HuH-7.5 (cell line): ENCODE results near the gene TRIM2.

Experiments used
- DNase-seq: peaks from one replicate; pipeline ENCODE4 v3.0.0; 2011; ENCODE audit warnings: low spot score

The TRIM2 gene

DNA sequence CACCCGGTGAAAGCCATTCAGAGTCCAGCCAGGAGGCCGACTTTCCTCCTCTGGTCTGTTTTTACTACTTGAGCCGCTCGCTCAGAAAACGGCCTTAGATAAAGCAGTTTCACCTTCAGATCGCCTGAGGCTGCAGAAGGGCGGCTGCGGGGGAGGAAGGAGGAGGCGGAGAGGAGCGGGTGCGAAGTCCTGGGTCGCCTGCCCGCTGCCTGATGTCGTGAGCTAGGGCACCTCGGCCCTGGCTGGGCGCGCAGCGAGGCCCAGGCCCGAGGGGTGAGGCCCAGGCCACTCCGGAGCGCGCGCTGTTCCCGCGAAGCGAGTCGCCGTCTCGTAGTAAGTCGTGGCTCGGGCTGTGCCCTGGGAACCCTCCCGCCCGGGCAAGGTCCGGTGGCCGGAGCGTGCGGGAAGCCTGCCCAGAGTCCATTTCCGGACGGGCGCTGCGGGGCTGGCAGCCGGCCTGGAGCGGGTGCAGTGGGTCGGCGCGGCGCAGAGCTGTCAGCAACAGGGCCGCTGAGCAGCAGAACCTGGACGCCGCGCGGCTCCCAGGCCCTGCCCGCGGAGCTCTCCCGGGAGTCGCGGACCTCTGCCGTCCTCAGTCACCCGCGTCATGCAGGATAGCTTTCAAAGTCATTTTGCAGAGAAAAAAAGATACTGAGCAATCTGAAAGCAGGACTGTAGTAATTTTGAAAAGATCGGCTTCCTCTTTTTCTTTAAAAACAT is 18.6 kb downstream of the TRIM2 start:
- DNase-seq, result no peak

DNA sequence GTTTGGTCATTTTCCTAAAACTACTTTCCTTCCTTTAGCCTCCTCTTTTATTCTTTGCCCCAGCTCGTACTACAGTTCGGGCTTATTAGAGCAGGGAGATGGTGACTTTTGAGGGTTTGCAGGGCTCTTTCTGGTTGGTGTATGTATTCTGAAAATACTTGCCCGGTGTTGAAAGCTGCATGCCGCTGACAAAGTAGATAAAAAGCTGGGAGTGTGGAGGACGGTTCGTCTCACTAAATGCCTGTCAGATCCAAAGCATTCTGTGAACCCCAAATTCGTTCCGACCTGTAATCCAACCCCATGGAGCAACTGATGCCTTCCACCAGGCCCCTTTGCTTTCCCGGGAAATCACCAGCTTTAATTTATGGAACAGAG is 19.2 kb downstream of the TRIM2 start:
- no peak for DNase-seq

DNA sequence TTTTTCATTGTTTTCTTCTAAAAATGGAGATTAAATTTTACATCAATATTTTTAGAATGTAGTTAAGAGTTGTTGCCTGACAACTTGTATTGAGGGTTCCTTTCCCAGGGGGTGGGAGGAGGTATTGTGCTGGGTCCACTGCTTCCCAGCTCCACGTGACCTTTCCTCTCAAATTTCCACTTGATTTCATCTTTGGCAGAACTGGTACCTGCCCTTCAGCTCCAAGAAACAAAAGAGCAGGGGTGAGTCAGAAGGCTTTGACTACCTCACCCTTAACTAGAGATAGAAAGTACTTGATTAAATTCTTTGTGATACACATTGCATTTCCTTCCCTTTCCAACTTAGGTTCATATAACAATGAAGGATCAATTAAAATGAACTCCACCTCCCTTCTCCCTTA is 19.7 kb downstream of the TRIM2 start:
- no peak for DNase-seq

DNA sequence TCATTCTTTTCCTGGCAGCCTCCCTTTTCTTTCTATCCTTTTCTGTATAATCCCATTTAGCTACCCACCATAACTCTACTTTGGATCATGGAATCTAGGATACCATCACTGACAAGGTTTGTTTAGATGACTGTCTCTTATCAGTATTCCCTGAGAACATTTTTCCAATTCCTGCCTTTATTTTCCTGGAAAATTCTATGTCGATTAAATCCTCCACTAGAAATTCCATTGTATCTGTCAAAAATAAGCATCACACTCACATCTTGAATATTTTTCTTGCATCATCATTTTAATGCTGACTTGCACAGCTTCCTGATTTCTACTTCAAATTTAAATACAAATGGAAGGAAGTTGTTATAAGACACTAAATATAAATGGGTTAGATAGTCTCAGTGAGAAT is 20.2 kb downstream of the TRIM2 start:
- DNase-seq, result no peak

DNA sequence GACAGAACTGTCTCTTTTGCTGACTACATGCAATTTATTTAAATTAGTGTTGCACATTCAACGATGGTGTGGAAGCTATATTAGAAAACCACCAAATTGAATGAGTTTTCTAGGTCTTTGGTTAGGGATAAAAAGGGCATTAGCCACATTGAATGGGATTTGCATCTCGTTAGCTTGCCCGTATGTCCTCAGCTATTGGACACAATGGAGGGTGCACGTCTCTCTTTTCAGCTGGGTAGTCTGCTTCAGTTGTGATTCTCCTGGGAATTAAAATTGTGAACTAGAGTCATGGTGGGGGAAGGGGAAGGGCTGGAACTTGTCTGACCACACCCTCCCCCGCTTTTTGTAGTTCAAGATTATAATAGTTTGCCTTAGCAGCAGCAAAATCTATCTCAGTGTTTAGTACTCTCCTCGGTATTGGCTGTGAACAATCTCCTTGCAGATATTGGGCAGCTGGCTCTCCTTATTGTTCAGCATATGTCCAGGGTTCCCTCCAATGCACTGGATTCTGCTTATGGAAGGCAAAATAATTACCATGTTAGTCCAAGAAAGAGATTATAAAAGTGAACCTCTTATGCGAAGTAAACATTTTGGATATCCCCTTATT is 23.3 kb downstream of the TRIM2 start:
- no peak for DNase-seq

DNA sequence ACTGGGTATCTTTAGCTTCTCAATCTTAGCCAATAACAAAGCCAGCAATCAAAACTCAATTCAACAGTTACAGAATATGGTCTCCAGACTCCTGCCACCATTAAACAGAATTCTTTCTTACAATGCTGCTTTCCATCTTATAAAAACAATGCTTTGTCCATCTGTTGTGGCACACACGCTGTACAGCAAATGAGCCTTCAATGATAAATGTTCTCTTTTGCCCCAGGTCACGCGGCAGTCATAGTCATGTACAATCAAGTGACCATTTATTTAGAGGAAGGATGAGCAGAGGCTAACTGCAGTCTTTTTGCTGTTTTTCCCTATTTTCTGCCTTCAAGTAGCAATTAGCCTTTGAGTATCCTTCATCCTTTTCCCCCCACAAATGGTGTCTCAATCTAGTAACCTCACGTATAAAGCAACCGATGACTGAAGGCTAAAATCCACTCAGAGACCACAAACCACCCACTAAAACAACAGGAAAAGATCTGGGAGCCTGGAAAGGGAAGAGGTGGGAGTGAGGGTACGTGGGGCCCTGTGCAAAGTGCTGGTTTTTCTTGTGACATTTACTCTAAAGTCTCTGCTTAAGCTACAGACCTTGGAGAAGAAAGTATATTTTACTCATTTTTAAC is 24.4 kb downstream of the TRIM2 start:
- DNase-seq, result no peak

DNA sequence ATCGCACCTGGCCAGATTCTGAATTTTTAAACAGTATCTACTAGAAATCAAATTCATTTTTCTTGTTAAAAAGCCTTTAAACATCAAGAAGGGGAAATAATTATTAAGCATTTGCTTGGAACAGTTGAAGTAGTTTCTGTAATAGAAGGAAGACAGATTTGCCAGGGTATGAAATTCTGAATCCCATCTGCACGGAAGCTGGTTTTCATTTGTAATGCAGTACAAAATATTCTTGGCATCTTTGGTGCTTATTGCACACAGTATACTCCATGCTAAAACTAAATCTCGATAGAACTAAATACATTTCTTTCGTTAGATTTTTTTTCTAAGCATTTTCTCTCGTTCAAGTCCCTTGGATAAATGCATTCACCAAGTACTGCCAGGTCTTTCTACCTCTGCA is 25.3 kb downstream of the TRIM2 start:
- DNase-seq, result no peak

DNA sequence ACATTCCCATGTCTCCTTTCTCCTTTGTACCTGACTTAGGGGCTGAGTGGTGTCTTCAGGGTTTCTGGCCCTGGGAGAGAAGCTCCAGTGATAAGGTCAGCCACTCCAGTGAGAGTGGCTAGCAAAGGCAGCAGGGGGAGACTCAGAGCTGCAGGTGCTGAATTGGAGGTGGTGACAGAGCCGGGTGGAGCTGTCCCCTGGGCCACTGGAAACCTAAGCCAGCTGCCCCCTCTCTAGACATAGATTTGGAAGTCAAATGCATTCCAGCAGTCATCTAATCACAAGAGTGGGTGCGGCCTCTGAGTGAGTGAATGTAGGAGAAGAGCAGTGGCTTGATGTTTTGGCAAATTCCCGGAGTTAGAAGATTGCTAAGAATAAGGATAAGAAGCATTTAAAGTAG is 28.5 kb downstream of the TRIM2 start:
- peak; percentile 40 for DNase-seq

DNA sequence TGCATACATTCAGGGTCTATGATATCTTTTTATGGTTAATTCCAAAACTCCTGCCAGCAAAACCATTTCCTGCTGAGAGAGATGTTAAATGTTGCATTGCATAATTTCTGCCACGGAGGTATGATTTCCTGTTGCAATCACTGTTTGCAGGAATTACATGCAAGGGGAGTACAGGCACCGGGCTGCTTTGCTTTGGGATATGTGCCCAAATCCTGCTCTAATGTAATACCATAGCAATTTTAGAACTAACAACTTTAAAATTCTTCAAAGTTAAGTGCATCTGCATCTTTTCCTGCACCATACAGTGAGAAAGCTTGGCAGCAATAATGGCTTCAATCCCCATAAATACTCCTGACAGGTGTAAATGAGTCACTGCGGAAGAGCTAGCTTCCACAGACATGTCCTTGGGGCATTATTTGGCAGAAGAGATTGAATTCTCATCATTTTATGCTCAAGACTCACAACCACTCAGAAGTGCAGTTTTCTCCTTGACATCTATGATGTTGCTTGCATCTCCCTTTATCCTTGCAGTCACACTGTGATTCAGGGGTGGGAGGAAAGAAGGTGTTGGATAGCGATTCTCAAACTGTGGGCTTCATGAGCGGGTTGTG is 29.6 kb downstream of the TRIM2 start:
- DNase-seq, result no peak

DNA sequence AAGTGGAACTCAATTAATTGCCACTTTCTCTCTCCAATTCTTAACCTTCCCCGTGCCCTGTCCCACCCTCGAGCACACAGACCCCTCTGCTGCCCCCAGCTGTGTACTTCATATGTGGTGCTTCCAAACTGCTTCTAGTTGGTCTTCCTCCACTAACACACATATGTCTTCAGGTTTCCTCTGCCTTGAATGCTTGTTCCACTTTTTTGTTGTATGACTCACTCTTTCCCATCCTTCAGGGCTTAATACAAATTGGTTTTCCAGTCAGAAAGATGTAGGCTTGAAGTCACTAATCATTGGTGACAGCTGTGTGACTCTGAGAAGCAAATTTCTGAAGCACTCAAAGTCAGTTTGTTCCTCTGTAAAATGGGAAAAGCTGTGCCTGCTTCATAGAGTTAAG is 30.6 kb downstream of the TRIM2 start:
- no peak for DNase-seq

DNA sequence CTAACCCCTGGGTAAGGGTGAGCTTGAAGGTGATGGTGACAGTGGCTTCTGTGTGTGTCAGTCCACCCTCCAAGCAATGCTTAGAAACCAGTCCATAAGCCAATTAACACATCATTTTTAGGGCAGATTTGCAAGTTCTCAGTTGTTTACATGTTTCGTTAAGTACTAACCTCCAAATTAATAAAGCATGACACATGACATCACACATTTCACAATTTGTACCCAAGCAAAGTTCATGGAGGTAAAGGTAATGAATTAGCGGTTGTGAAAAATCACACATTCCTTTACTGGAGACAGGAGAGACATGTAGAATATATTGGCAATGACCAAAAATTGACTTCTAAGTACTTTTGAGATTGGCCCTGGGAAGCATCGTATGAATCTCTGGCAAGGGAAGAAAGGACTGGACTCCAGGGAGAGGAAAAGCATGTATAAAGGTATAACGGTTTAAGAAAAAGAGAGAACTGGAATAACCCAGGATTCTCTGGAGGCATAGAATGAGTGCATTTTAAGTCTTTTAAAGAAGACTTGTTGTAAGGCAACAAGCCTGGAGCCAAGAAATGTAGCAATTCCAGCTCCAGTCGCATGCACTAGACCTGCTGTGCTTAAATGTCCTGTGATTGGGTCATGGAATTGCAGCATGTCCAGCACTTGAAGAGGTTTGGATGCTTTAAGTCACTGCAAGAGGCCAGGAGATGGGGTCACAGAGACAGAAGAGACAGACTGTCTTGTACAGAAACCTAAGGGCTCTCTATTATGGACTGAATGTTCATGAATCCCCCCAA is 34.1 kb downstream of the TRIM2 start:
- no peak for DNase-seq

DNA sequence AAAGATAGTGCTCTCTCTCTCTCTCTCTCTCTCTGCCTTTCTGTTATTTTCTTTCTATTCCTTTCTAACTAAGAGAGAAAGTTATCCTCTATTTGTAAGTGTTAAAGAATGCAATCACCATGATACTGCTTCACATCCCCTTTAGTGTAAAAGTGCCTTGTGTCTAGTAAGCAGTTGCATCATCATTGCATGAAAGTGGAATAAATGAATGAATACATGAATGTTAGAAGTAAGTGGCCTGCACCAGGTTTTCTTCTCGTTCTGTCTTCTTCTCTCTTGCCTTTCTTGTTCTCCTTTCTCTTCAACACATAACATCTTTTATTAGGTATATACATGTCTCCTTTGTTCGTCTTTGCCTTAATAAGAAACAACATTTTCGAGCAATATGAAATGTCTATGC is 35.2 kb downstream of the TRIM2 start:
- no peak for DNase-seq

DNA sequence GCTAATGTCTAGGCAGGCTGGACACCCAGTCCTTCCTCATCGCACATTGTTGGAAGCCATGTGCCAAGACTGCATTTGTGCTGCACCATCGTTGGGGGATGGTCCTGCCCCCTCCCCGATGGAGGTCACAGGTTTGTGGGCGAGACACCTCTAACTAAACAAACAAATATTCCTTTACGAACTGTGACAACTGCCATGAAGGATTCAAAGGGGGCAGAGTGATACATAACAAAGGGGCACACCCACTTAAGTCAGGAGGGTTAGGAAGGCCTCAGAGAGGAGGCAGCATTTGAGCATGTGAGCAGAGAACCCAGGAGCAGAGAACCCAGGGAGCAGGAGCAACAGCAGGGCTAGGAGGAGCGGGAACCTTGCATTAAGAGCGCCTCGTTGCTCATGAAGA is 37.1 kb downstream of the TRIM2 start:
- DNase-seq, result no peak

DNA sequence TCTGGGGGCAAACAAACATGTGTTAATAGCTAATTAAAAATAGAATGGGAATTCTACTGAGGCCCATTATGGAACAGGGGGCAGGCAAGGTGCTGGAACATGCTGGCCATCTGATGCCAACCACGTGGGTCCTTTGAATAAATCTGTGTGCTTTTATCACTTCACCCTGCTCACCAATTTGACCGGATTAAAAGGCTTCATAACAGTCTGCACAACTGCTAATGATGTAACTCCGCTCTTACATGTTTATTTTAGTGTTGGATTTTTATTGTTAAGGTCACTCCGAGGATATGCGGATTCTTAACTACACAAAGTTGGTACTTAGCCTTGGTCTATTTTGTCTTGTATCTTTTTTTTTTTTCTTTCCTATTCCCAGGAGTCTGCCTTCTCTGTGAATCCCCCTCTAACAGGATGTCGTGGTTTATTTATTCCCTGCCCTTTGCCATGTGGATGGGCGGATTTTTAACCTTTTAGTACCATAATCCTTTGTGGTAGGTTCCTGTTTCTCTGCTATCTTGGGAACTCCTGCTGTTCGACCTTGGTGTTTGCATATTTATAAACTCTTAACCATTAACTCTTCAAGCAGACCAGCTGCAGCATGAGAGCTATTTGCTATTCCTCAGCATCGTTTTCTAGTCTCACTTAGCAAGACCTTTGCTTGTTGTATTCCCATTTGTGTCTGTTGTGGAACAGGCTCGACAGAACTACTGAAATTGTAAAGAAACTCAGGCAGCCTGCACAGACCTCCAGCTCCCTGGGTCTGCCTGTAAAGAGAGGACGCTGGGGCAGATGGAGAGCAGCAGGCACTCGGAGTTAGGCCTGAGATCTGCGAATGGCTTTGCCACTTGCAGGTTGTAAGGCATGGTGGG is 38.0 kb downstream of the TRIM2 start:
- no peak for DNase-seq

DNA sequence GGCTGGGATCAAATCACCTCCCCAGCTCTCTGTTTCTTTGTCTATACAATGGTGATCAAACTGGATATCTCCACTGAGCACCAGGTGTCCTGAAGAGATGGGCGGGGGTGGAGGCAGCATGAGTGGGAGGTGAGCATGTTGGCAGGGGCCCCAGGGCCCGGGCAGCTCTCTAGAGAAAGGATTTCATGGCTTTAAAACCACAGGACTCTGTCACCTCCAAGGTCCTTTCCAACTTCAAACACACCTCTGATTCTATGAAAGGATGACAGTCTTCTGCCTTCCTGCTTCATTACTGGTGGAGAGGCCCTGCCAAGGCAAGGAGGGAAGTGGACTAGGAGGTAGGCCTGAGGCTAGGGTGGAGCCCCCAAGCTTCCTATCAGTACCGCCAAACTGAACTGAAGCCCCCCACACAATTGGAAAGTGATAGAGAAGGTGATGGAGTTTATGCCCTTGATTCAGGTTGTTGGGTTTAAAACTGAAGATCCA is 38.6 kb downstream of the TRIM2 start:
- no peak for DNase-seq

DNA sequence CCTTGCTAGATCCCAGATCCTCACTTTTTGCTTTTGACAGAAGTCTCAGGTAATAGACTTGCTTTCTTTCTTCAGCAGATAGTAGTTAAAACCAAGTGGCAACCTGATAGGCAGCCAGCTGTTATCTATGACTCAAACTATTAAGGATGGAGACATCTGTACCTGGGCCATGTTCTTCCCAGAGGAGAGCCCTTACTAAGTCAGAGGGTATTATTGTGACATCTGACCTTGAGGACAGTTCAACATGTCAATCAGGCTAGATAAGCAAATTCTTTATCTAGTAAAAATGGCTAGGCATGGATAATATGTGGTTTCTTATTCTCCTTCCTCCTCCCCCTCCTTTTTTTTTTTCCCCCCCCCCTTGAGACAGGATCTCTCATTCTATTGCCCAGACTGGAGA is 39.2 kb downstream of the TRIM2 start:
- DNase-seq, result no peak

DNA sequence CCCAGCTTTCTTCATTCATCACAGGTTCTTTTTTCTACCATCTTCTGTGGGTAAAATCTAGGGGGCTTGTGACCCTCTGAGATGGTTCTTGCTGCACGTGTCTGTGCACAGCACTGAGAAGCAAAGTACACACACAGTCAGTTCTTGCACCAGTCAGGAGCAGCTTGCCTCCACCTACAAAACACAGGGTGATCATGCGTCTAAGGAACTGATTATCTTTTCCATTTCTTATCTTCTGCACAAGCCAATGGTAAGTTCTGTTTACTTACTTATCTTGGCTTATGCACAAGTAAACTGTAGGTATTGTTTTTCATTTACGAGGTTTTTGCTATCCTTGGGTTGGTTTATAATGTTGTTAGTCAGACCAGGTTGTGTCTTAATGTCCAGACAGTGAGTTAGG is 40.7 kb downstream of the TRIM2 start:
- DNase-seq, result no peak

DNA sequence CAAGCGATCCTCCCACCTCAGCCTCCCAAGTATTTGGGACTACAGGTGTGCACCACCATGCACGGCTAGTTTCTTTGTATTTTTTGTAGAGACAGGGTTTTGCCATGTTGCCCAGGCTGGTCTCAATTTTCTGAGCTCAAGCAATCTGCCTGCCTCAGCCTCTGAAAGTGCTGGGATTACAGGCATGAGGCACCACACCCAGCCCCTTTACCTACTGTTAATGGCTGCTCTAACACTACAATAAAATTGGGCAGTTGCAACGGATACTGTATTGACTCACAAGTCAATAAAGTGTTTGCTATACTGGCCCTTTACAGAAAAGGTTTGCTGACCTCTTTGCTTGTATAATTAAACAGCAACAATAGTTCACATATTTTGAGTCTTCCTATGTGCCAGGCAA is 41.5 kb downstream of the TRIM2 start:
- no peak for DNase-seq

DNA sequence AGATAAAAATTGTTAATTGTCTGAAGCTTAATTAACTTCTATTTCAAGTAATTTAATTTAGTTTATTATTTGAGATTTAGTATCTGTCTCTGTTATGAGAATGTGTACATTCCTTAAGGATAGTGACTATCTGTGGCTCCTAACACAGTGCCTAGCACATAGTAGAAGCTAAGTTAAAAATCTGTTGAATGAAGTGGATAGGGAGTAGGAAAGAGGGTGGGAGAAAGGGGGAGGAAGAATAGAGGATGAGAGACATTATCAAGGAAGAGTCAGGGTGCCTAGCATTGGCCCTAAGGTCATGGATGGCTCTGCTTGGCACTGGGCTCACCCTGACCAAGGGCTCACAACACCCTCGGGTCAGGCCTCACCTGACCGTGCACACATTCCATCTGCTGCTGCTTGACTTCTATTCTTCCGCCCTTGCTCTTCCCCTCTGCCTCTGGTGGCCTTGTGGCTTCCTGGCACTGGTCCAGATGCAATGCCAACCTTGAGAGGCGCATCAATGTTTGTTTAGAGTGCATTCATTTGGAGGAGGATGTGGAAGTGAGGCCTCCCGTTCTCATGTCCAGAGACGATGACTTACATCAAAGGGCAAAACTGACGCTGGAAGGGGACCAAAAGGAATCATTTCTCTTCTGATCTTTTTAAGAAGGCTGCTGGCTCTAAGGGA is 42.3 kb downstream of the TRIM2 start:
- DNase-seq, result no peak

DNA sequence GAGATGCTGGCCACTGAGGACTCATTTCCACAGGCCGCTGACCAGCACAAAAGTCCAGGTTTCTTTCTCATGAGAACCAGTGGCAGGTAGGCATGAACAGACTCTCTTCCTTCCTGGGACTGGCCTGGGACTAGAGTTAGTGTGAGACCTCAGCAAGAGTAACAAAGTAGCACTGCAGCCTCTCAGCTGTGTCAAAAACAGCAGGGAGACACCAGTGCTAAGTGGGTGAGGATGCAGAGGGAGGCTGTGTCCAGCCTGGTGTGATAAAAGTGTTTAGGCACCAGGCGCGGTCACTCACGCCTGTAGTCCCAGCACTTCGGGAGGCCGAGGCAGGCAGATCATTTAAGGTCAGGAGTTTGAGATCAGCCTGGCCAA is 42.9 kb downstream of the TRIM2 start:
- DNase-seq, result no peak

DNA sequence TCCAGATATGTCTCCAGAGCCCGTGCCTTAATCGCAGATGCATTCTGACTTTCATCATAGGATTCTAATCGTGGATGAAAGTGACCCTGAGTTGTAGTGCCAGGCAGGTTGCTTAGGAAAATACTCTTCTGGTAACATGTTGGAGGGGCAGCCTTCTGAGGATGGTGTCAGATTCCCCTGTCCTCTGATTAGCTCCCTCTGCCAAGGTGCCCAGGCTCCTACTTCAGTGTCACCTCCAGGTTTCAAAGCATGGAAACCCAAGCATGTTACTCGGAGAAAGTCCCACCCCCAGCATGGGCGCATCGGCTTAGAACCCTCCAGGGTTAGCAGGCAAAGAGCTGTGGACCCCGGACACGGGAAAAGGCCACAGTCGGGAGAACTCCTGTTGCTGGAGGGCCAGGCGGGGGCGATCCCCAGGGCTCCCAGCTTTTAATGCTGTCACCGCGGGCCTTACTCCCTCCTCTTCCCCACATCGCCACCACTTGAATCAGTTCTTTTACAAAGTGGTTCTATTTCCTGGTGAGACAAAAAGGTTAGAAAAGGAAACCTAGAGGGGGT is 44.5 kb downstream of the TRIM2 start:
- no peak for DNase-seq
